Measurements from ENCODE around the gene ATP2B2.

DNA sequence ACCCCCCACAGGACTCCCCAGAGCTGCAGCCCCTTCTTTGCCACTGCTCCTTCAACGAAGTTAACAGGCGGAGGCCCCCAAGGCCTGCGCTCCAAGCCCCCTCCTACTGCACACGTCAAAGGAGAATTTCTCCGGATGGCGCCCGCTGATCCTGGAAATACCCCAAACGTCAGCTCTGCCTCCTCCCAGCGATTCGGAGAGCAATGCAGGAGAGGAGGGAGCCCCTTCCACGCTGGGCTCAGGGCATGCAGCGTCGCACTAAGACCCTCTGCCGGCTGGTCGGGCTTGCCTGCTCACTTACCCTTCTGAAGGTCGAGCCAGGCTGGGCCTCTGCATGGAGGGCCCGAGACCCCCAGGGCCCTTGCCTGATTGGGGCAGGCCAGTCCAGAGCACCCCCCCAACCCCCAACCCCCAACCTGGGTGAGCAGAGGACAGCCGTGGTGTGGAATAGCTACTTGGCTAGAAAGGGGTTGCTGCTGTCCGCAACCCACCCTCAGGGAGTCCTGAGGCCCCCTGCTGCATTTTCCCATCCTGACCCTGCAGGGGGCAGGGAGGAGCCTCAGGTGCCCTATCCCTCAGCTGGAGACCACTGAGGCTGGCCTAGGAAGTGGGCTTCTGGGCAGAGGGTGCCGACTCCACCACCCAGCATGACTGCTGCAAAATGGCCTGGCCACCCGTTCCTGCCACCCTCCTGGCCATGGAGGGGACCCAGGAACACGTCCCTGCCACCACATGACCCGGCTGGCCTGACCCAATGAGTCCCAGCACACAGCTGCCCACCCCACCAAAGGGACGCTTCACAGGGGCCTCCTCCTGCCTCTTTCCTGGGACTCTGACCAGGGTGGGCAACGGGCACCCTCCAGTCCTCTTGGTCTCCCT, 976 bp downstream of the ATP2B2 start:
- TF ChIP-seq, protein P1, sequence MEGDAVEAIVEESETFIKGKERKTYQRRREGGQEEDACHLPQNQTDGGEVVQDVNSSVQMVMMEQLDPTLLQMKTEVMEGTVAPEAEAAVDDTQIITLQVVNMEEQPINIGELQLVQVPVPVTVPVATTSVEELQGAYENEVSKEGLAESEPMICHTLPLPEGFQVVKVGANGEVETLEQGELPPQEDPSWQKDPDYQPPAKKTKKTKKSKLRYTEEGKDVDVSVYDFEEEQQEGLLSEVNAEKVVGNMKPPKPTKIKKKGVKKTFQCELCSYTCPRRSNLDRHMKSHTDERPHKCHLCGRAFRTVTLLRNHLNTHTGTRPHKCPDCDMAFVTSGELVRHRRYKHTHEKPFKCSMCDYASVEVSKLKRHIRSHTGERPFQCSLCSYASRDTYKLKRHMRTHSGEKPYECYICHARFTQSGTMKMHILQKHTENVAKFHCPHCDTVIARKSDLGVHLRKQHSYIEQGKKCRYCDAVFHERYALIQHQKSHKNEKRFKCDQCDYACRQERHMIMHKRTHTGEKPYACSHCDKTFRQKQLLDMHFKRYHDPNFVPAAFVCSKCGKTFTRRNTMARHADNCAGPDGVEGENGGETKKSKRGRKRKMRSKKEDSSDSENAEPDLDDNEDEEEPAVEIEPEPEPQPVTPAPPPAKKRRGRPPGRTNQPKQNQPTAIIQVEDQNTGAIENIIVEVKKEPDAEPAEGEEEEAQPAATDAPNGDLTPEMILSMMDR (IDR thresholded peaks at IDR 0.05): no peak
- no peak for TF ChIP-seq POLR2A (IDR thresholded peaks at IDR 0.05)
